GM10266 (cell line): ENCODE results near the gene EPSTI1.

Experiments
- DNase-seq: peaks from one replicate; pipeline ENCODE4 v3.0.0; 2012; ENCODE audit errors: extremely low spot score
- CTCF ChIP-seq: IDR thresholded peaks from 2 replicates; pipeline ENCODE4 v1.5.1; 2012; ENCODE audit warnings: mild to moderate bottlenecking, low read depth; ENCODE audit not compliant: control insufficient read depth, insufficient read depth; ENCODE audit errors: missing control alignments

EPSTI1 gene

GRCh38 chr13:42947925-42948324, 44.1 kb downstream of the EPSTI1 start:
- TF ChIP-seq CTCF = no peak
- no peak for DNase-seq

- no peak for TF ChIP-seq CTCF
- no peak for DNase-seq
Measured at GRCh38 chr13:42946927-42947326, 45.1 kb downstream of the EPSTI1 start.

- no peak for TF ChIP-seq CTCF
- no peak for DNase-seq
Measured at GRCh38 chr13:42929886-42930535, 62.0 kb downstream of the EPSTI1 start.

- no peak for DNase-seq
- no peak for TF ChIP-seq CTCF
Measured at GRCh38 chr13:42926555-42926954, 65.5 kb downstream of the EPSTI1 start.

GRCh38 chr13:42926043-42926442, 66.0 kb downstream of the EPSTI1 start:
- no peak for DNase-seq
- TF ChIP-seq CTCF = no peak

- no peak for DNase-seq
- no peak for TF ChIP-seq CTCF
Measured at GRCh38 chr13:42925626-42926025, 66.4 kb downstream of the EPSTI1 start.

- no peak for DNase-seq
- no peak for TF ChIP-seq CTCF
Measured at GRCh38 chr13:42924344-42924743, 67.7 kb downstream of the EPSTI1 start.
